ENCODE results near the gene HYCC1. TPM values are rescaled to one million over a fixed set of nuclear protein-coding genes. Genes with fewer than 3 reads are reported as not detected.

The HYCC1 gene
- total RNA-seq, 1 donor from 2014 or later, result 10.9 TPM

DNA sequence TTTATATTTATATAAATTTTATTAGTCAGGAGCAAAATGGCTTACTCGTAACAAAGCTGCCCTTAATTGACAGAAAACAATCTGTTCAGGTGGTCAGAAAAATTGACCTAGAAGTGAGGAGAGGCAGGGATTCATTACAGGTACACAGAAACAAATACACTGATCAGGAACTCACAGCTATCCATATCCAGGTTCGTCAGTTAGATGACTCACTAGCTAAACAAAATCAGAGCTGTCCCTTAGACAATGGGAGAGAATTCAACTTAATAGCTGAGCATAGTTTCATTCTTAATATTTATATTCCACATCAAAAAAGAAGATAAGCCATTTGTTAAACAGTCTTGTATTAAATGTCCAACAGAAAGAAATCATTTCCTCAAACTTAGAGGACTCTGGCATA, 41.7 kb downstream of the HYCC1 start:
- H3K27ac ChIP-seq, result no peak overlapping the region
- H3K9me3 ChIP-seq, result no peaks in the 10 kb centered on the region
- peaks cover 5 to 65% of the 10 kb centered on the region in 2 donors for H3K36me3 ChIP-seq
- no peak for DNase-seq (ENCODE audit: low spot score in 2 of 2)
- TF ChIP-seq, protein P1, sequence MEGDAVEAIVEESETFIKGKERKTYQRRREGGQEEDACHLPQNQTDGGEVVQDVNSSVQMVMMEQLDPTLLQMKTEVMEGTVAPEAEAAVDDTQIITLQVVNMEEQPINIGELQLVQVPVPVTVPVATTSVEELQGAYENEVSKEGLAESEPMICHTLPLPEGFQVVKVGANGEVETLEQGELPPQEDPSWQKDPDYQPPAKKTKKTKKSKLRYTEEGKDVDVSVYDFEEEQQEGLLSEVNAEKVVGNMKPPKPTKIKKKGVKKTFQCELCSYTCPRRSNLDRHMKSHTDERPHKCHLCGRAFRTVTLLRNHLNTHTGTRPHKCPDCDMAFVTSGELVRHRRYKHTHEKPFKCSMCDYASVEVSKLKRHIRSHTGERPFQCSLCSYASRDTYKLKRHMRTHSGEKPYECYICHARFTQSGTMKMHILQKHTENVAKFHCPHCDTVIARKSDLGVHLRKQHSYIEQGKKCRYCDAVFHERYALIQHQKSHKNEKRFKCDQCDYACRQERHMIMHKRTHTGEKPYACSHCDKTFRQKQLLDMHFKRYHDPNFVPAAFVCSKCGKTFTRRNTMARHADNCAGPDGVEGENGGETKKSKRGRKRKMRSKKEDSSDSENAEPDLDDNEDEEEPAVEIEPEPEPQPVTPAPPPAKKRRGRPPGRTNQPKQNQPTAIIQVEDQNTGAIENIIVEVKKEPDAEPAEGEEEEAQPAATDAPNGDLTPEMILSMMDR (IDR thresholded peaks at IDR 0.05), result no peak
- H3K27me3 ChIP-seq, result no peaks in the 10 kb centered on the region
- no peaks in the 10 kb centered on the region for H3K4me1 ChIP-seq
- intact Hi-C loops (cut with DNase I), result loop anchor here (5.0 kb wide), 1 partner anchor 40 kb away; no protein-coding TSS in a partner anchor
- no peak overlapping the region for H3K4me3 ChIP-seq

- Histone ChIP-seq H3K36me3 (peaks cover 0 to 39% of the 10 kb centered on the region in 2 donors), H3K4me1 (no peaks in the 10 kb centered on the region), H3K27me3 (no peaks in the 10 kb centered on the region), H3K9me3 (no peaks in the 10 kb centered on the region), H3K27ac (no peak overlapping the region), H3K4me3 (no peak overlapping the region)
- DNase-seq (ENCODE audit: low spot score in 2 of 2), result no peak
- TF ChIP-seq, protein P1 (IDR thresholded peaks at IDR 0.05), result no peak
- intact Hi-C loops (cut with DNase I), result no loop called here
Measured at GRCh38 chr7:22969010-22969431, 44.9 kb downstream of the HYCC1 start.

Other genes starting within 250 kb of the HYCC1 start
- gene TOMM7, start 191.3 kb downstream of the HYCC1 start, total RNA-seq, result 65.1 TPM
- gene KLHL7, start 91.7 kb upstream of the HYCC1 start, total RNA-seq, result 1.2 TPM
- gene NUP42, start 167.9 kb upstream of the HYCC1 start, total RNA-seq, result 16.7 TPM
- 46.4 TPM for gene GPNMB, start 232.6 kb upstream of the HYCC1 start, total RNA-seq